H1 (cell line): ENCODE measurements around the gene DNAI1. TPM values are rescaled to one million over a fixed set of nuclear protein-coding genes. Genes with fewer than 3 reads are reported as not detected.

Source experiments
- BCL11A ChIP-seq, 2 experiments: IDR thresholded peaks; one replicate each; pipeline ENCODE4 v1.6.1; 2011; ENCODE audit warnings: low read depth in 2 of 2, low read length in 2 of 2, mild to moderate bottlenecking in 2 of 2
- GABPA ChIP-seq: IDR thresholded peaks from 2 replicates; pipeline ENCODE4 v1.6.1; 2011; ENCODE audit warnings: mild to moderate bottlenecking, low read length, moderate library complexity, borderline replicate concordance; ENCODE audit not compliant: insufficient read depth
- HDAC6 ChIP-seq: IDR thresholded peaks from one replicate; pipeline ENCODE4 v1.7.1; 2012; ENCODE audit warnings: low read depth, mild to moderate bottlenecking, inconsistent platforms, low read length, moderate library complexity
- polyA plus RNA-seq, 7 experiments: library from polyadenylated mRNA; depleted of rRNA in 3 of 7; stranded (reverse) in 5 of 7; unstranded in 2 of 7; fragments of >200 nt in 5 of 7; fragments of 200-250 nt in 2 of 7; gene quantifications; 1 replicate in 5 of 7; 2 replicates in 1 of 7; 4 replicates in 1 of 7; pipeline versions ENCODE4 v1.2.1 to v1.2.3, GENCODE V29; 2011 to 2013; ENCODE audit warnings: missing spikeins in 2 of 7, mixed read lengths in 2 of 7
- total RNA-seq: library from RNA; stranded (reverse); fragmentation: NEBNext Ultra II Directional; extraction: Animal tissue kit (Norgen Biotek cat#: 25700); gene quantifications from 2 replicates; pipeline ENCODE4 v1.2.1, GENCODE V29; 2021

DNAI1 gene
- total and polyA plus RNA-seq, 2 of the 8 experiments (the other 6 are each of a cell fraction or from before 2014, with no cell fraction given): 0.37 to 0.54 TPM

- no peak for TF ChIP-seq GABPA
- no peak for TF ChIP-seq BCL11A (IDR thresholded peaks at IDR 0.05; ENCODE audit: low read depth in 2 of 2, low read length in 2 of 2)
- no peak for TF ChIP-seq HDAC6
Measured at GRCh38 chr9:34464571-34464970, 6.0 kb downstream of the DNAI1 start (continued).
